IMR-90 (cell line): ENCODE data around the gene PDGFC.

Experiments
- CHD1 ChIP-seq: IDR thresholded peaks from 2 replicates; pipeline ENCODE4 v1.6.1; 2012; ENCODE audit warnings: low read depth, low read length, improper control_type of control experiment
- CTCF ChIP-seq: conservative IDR thresholded peaks from 2 replicates; pipeline ENCODE4 v1.5.1; 2012; ENCODE audit warnings: mild to moderate bottlenecking, low read depth, low read length, improper control_type of control experiment
- ELK1 ChIP-seq: fragments of 150-350 bp; IDR thresholded peaks from 2 replicates; pipeline ENCODE4 v1.6.1; 2016; ENCODE audit warnings: low read depth, mild to moderate bottlenecking, low read length, moderate library complexity, borderline replicate concordance
- FOS ChIP-seq: fragments of 150-350 bp; IDR thresholded peaks from 2 replicates; pipeline ENCODE4 v1.6.1; 2016; ENCODE audit warnings: low read depth, low read length
- MAFK ChIP-seq: IDR thresholded peaks from 2 replicates; pipeline ENCODE4 v1.6.1; 2012; ENCODE audit warnings: low read depth, low read length, improper control_type of control experiment
- MAZ ChIP-seq: IDR thresholded peaks from 2 replicates; pipeline ENCODE4 v1.6.1; 2012; ENCODE audit warnings: low read depth, mild to moderate bottlenecking, low read length, improper control_type of control experiment, moderate library complexity, borderline replicate concordance
- MXI1 ChIP-seq: IDR thresholded peaks from 2 replicates; pipeline ENCODE4 v1.6.1; 2012; ENCODE audit warnings: low read depth, mild to moderate bottlenecking, low read length, moderate library complexity, borderline replicate concordance
- NFE2L2 ChIP-seq: fragments of 150-350 bp; IDR thresholded peaks from 2 replicates; pipeline ENCODE4 v1.6.1; 2016; ENCODE audit warnings: low read depth, mild to moderate bottlenecking, low read length
- POLR2A ChIP-seq: IDR thresholded peaks from 2 replicates; pipeline ENCODE4 v1.6.1; 2012; ENCODE audit warnings: mild to moderate bottlenecking, low read depth, low read length
- RAD21 ChIP-seq: IDR thresholded peaks from 2 replicates; pipeline ENCODE4 v1.6.1; 2012; ENCODE audit warnings: low read length, improper control_type of control experiment
- RCOR1 ChIP-seq: IDR thresholded peaks from 2 replicates; pipeline ENCODE4 v1.6.1; 2012; ENCODE audit warnings: mild to moderate bottlenecking, low read length, improper control_type of control experiment; ENCODE audit not compliant: insufficient replicate concordance
- RFX5 ChIP-seq: IDR thresholded peaks from 2 replicates; pipeline ENCODE4 v1.8.0; 2012; ENCODE audit warnings: low read depth, mild to moderate bottlenecking, low read length, moderate library complexity
- SMC3 ChIP-seq: fragments of 150-350 bp; IDR thresholded peaks from 2 replicates; pipeline ENCODE4 v1.6.1; 2016; ENCODE audit warnings: low read depth, mild to moderate bottlenecking, antibody characterized with exemption, low read length, moderate library complexity
- USF2 ChIP-seq: fragments of 150-350 bp; IDR thresholded peaks from 2 replicates; pipeline ENCODE4 v1.6.1; 2017; ENCODE audit warnings: mild to moderate bottlenecking, antibody characterized with exemption, low read length, low read depth

GRCh38 chr4:156948133-156948532 lies 23.5 kb downstream of the PDGFC start:
- TF ChIP-seq CTCF (no peak), ELK1 (no peak), MAFK (no peak), USF2 (no peak), POLR2A (no peak), MAZ (no peak), SMC3 (no peak), NFE2L2 (no peak), CHD1 (no peak), RAD21 (no peak), FOS (no peak), RFX5 (no peak), MXI1 (no peak), RCOR1 (no peak)
